ENCODE measurements around the gene SIGMAR1.

DNA sequence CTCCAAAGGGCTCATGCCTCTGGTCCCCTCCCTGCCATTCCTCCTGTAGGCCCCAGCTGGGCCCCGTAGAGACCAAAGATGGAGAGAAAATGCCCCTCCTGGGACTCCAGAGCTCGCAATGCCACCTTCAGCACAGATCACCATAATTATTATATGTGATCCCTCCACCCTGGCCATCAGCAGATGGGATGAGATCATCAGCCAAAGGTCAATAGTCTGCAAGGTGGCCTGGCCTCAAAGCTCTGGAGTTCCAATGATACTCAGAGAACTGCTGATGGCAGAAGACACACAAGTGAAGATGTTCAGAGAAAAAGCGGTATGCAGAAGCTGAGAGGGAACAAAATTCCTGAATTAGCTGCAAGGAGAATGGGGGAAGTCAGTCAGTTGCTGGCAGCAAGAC lies 30.7 kb downstream of the SIGMAR1 start:
- TF ChIP-seq, protein P1, sequence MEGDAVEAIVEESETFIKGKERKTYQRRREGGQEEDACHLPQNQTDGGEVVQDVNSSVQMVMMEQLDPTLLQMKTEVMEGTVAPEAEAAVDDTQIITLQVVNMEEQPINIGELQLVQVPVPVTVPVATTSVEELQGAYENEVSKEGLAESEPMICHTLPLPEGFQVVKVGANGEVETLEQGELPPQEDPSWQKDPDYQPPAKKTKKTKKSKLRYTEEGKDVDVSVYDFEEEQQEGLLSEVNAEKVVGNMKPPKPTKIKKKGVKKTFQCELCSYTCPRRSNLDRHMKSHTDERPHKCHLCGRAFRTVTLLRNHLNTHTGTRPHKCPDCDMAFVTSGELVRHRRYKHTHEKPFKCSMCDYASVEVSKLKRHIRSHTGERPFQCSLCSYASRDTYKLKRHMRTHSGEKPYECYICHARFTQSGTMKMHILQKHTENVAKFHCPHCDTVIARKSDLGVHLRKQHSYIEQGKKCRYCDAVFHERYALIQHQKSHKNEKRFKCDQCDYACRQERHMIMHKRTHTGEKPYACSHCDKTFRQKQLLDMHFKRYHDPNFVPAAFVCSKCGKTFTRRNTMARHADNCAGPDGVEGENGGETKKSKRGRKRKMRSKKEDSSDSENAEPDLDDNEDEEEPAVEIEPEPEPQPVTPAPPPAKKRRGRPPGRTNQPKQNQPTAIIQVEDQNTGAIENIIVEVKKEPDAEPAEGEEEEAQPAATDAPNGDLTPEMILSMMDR (IDR thresholded peaks at IDR 0.05) = no peak
- TF ChIP-seq POLR2A (IDR thresholded peaks at IDR 0.05) = no peak

All from adrenal gland (tissue), 5 donors.